GM12872 (cell line): ENCODE measurements around the gene CDK2AP2.

Source experiments
- CTCF ChIP-seq: IDR thresholded peaks from 3 replicates; pipeline ENCODE4 v1.5.1; 2011; ENCODE audit warnings: low read depth, mild to moderate bottlenecking, low read length, moderate library complexity; ENCODE audit not compliant: insufficient read depth

Gene CDK2AP2

GRCh38 chr11:67466962-67467771 lies 40.8 kb downstream of the CDK2AP2 start:
- no peak for TF ChIP-seq CTCF

- TF ChIP-seq CTCF, result no peak
These were observed 41.6 kb downstream of the CDK2AP2 start for GRCh38 chr11:67466367-67466766.

DNA sequence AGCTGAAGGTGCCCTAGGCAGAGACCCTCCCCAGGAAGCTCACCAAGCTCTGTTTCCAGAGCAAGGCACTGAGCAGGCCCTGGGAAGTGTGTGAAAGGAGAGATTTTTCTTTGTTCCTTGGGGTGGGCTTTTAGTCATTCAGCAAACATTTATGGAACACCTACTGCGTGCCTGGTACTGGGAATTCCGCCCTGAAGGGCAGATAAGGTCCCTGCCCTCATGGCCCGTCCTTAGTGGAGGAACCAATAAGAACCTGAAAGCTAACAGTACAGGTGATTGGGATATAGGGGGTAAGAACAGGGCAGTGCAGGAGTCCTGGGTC lies 42.8 kb downstream of the CDK2AP2 start:
- no peak for TF ChIP-seq CTCF

GRCh38 chr11:67464411-67465188 lies 43.4 kb downstream of the CDK2AP2 start:
- no peak for TF ChIP-seq CTCF

DNA sequence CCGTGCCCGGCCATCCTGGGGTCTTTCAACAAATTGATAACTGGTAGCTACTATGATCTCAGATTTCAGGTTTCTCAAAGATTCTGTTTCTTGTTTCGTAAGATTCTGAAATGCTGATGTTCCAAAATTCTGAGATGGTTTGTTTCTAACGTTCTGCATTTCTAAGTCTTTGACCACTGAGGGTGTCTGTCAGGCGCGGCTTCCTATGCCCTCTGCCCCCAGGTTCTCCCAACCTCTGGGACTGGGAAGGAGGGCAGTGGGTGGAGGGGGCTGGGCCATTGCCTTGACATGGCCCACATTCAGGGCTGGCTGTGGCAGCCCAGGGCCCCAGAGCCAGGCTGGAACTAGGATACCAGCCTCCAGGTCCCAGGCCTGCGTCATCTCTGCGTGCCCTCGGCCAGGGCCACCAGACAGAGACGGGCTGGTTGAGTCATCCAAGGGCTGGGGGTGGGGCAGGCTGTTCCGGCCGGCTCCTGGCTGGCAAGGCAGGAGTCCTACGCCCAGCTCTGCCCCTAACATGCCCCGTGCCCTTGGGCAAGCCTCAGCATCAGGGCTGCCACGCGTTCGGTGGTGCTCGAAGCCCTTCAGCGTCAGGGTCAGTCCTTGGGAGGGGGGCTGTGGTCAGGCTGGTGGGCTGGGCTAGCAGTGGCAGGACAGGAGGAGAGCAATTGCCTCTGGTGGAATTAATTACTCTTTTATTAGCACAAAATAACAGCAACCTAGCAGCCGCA lies 44.1 kb downstream of the CDK2AP2 start:
- TF ChIP-seq CTCF, result no peak

DNA sequence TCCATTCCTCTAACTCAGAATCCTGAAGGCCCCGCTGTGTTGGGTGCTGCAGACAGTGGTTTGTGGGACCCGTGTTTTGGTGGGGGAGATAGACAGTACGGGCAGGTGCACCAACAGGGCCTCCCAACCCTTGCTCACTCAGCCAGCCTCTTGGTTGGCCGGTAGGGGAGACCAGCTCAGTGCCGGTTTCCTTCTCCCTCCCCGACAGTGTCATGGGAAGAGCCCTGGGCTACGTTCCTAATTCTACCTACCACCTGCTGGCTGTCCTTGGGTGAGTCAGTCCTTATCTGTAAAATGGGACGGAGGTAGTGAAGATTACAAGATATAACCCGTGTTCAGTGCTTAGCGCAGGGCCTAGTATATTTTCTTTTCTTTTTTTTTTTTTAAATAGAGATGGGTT lies 44.8 kb downstream of the CDK2AP2 start:
- no peak for TF ChIP-seq CTCF

DNA sequence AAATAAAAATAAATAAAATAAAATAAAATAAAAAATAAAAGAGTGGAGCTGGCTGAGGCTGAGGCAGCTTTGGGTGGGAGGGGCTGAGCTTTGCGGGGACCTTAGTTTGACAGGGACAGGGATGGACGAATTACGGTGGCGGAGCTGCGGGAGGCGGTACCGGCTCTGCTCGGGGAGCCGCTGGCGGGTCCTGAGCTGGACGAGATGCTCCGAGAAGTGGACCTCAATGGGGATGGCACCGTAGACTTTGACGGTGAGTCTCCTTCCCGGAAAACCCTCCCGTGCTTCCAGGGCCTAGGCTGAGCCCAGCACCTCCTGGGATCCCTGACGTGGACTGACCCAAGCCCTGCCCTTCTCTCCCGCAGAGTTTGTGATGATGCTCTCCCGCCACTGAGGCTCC lies 49.7 kb downstream of the CDK2AP2 start:
- TF ChIP-seq CTCF, result no peak
